ENCODE data around the gene STK17A.
A peak's percentile ranks its signal among the peaks of the same experiment; 100 is the strongest.

Gene STK17A

GRCh38 chr7:43582503-43583423, at the start of gene STK17A:
TSS of gene STK17A (plus strand) at chr7:43583108. CDS start at chr7:43583244, 136 bp downstream.
- DNase-seq, result peak; percentile 91

GRCh38 chr7:43533801-43534479, 49.0 kb upstream of the STK17A start:
- no peak for DNase-seq

GRCh38 chr7:43535031-43535451, 47.9 kb upstream of the STK17A start:
- DNase-seq, result no peak

GRCh38 chr7:43535810-43536585, 46.9 kb upstream of the STK17A start:
- no peak for DNase-seq

- no peak for DNase-seq
Measured at GRCh38 chr7:43536773-43537172, 46.1 kb upstream of the STK17A start.

GRCh38 chr7:43537765-43538403, 45.0 kb upstream of the STK17A start:
- no peak for DNase-seq

GRCh38 chr7:43538404-43538771, 44.5 kb upstream of the STK17A start:
- DNase-seq, result no peak

- DNase-seq, result peak; percentile 69
Measured at GRCh38 chr7:43540471-43540870, 42.4 kb upstream of the STK17A start.

GRCh38 chr7:43542716-43543115, 40.2 kb upstream of the STK17A start:
- DNase-seq, result no peak

GRCh38 chr7:43546231-43546630, 36.7 kb upstream of the STK17A start:
- DNase-seq, result no peak

GRCh38 chr7:43550427-43550826, 32.5 kb upstream of the STK17A start:
- DNase-seq, result no peak

GRCh38 chr7:43552122-43552521, 30.8 kb upstream of the STK17A start:
- DNase-seq, result no peak

GRCh38 chr7:43553999-43554398, 28.9 kb upstream of the STK17A start:
- DNase-seq, result peak; percentile 70

GRCh38 chr7:43554423-43554822, 28.5 kb upstream of the STK17A start:
- DNase-seq, result no peak

GRCh38 chr7:43557831-43558495, 24.9 kb upstream of the STK17A start:
- DNase-seq, result no peak

- DNase-seq, result peak; percentile 1
Measured at GRCh38 chr7:43559171-43559945, 23.6 kb upstream of the STK17A start.

- DNase-seq, result no peak
Measured at GRCh38 chr7:43559946-43560335, 23.0 kb upstream of the STK17A start.

GRCh38 chr7:43560742-43561330, 22.1 kb upstream of the STK17A start:
- no peak for DNase-seq

- no peak for DNase-seq
Measured at GRCh38 chr7:43562383-43562782, 20.5 kb upstream of the STK17A start.

GRCh38 chr7:43565786-43566185, 17.1 kb upstream of the STK17A start:
- no peak for DNase-seq

- DNase-seq, result no peak
Measured at GRCh38 chr7:43568529-43568928, 14.4 kb upstream of the STK17A start.
